Thymus (tissue), 11 donors: Measurements from ENCODE around the gene KAT8. TPM values are rescaled to one million over a fixed set of nuclear protein-coding genes. Genes with fewer than 3 reads are reported as not detected.

ENCODE experiments used
- DNase-seq, 9 donors: peaks; one replicate each; pipeline ENCODE4 v3.0.0-alpha.2; 2013; ENCODE audit warnings: low spot score in 9 of 9, low read depth in 6 of 9, missing footprints in 1 of 9
- H3K27ac ChIP-seq, 2 donors: one replicate each; pipeline ENCODE4 v1.5.1; 2013; ENCODE audit warnings: control low read depth in 1 of 2, low read depth in 1 of 2, low read length in 1 of 2, mild to moderate bottlenecking in 1 of 2, moderate library complexity in 1 of 2
- H3K27me3 ChIP-seq, 2 donors: one replicate each; pipeline ENCODE4 v1.5.1; 2013; ENCODE audit warnings: low read length in 1 of 2; ENCODE audit not compliant: control insufficient read depth in 2 of 2, insufficient read depth in 1 of 2
- H3K36me3 ChIP-seq, 2 donors: one replicate each; pipeline ENCODE4 v1.5.1; 2013; ENCODE audit warnings: low read length in 1 of 2, mild to moderate bottlenecking in 1 of 2, moderate library complexity in 1 of 2; ENCODE audit not compliant: control insufficient read depth in 2 of 2, insufficient read depth in 2 of 2
- H3K4me1 ChIP-seq, 2 donors: one replicate each; pipeline ENCODE4 v1.5.1; 2013; ENCODE audit warnings: low read length in 2 of 2; ENCODE audit not compliant: control insufficient read depth in 2 of 2, insufficient read depth in 2 of 2
- H3K4me3 ChIP-seq, 2 donors: one replicate each; pipeline ENCODE4 v1.5.1; 2013; ENCODE audit warnings: low read length in 2 of 2, control low read depth in 1 of 2, mild to moderate bottlenecking in 1 of 2
- H3K9me3 ChIP-seq, 2 donors: one replicate each; pipeline ENCODE4 v1.5.1; 2013; ENCODE audit warnings: low read length in 1 of 2, mild to moderate bottlenecking in 1 of 2; ENCODE audit not compliant: control insufficient read depth in 2 of 2, insufficient read depth in 1 of 2
- WGBS: extraction: QIAGEN DNeasy Blood & Tissue Kit; methylation state at CpG from one replicate; pipeline ENCODE4 v1.1.7; 2013; 5-methylcytosine and 5-hydroxymethylcytosine counted together
- polyA plus RNA-seq: library from polyadenylated mRNA; stranded (reverse); fragments of 200-250 nt; gene quantifications from one replicate; pipeline ENCODE4 v1.2.3, GENCODE V29; 2013
- total RNA-seq: library from RNA; stranded (reverse); fragments of 120-200 nt; gene quantifications from one replicate; pipeline ENCODE4 v1.2.4, GENCODE V29; 2013
- donor health status: healthy.

KAT8 gene
- total and polyA plus RNA-seq, 2 donors, result 62.3 to 72.9 TPM

DNA sequence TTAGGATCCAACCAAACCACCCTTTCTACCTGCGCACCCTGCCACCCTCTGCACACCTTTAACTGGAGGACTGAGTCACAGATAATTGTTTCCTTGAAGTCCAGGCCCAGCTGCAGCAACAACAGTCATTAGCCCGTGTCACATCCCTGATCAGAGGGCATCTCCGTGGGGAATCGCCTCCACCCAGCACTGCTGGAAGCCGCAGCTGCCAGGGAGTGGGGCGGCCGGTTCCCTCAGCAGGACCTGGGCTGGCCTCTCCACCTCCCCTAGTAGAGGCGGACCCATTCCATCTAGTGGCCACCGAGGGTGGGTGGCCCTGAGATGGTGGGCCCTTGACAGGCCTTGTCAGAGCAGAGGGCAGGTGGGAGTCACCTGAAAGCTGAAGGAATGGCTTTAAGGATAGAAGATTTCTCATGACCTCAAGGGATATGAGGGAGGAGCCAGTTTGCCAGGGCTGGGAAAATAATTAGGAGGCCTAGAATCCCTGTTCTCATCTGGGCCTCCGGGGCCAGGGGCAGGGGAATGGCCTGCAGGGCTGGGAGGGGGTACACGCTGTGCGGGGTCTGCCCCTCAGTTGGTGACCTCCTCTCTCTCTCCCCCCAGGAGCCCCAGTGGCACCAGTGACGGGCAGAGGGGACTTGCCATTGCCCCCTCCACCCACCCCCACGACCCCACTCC, 35.0 kb upstream of the KAT8 start:
- no peaks in the 10 kb centered on the region for H3K27me3 ChIP-seq
- no peaks in the 10 kb centered on the region for H3K9me3 ChIP-seq
- H3K4me3 ChIP-seq, result no peak overlapping the region
- no peaks in the 10 kb centered on the region for H3K4me1 ChIP-seq
- peaks cover 72 to 84% of the 10 kb centered on the region in 2 donors for H3K36me3 ChIP-seq
- no peak for DNase-seq
- H3K27ac ChIP-seq, result no peak overlapping the region
- 95% methylated on average over 14 of the region's 14 CpGs for WGBS

- no peak overlapping the region for H3K4me3 ChIP-seq
- H3K27me3 ChIP-seq, result no peaks in the 10 kb centered on the region
- no peaks in the 10 kb centered on the region for H3K9me3 ChIP-seq
- no peak for DNase-seq
- 94% methylated on average over 9 of the region's 9 CpGs for WGBS
- H3K4me1 ChIP-seq, result no peaks in the 10 kb centered on the region
- H3K27ac ChIP-seq, result no peak overlapping the region
- peaks cover 66 to 81% of the 10 kb centered on the region in 2 donors for H3K36me3 ChIP-seq
Observed at GRCh38 chr16:31083081-31083480, 34.4 kb upstream of the KAT8 start.

DNA sequence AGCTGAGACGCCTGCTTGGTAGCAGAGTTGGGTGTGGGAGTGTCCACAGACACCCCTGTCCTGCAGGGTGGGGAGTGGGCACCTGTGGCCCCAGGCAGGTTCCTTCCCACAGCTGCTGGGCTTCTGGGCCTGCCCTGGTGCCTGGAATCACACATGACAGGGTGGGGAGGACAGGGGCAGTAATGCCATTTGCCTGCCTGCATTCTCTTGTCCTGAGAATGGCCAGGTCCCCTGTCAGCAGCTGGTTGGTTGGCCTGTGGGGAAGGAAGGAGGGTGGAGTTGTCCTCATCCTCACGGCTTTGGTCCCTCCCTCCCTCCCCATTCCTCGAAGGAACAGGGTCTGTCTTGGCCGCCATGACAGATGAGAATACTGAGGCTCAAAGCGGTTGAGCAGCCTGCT, 33.9 kb upstream of the KAT8 start:
- DNase-seq, result no peak
- no peaks in the 10 kb centered on the region for H3K4me1 ChIP-seq
- H3K27ac ChIP-seq, result no peak overlapping the region
- no peaks in the 10 kb centered on the region for H3K9me3 ChIP-seq
- H3K4me3 ChIP-seq, result no peak overlapping the region
- 78% methylated on average over 5 of the region's 5 CpGs for WGBS
- H3K27me3 ChIP-seq, result no peaks in the 10 kb centered on the region
- peaks cover 61 to 77% of the 10 kb centered on the region in 2 donors for H3K36me3 ChIP-seq

- no peak overlapping the region for H3K4me3 ChIP-seq
- WGBS, result 94% methylated on average over 13 of the region's 13 CpGs
- H3K9me3 ChIP-seq, result no peaks in the 10 kb centered on the region
- H3K36me3 ChIP-seq, result peaks cover 57 to 77% of the 10 kb centered on the region in 2 donors
- no peak for DNase-seq
- no peaks in the 10 kb centered on the region for H3K4me1 ChIP-seq
- no peak overlapping the region for H3K27ac ChIP-seq
- no peaks in the 10 kb centered on the region for H3K27me3 ChIP-seq
Observed at GRCh38 chr16:31083981-31084380, 33.5 kb upstream of the KAT8 start.

- no peaks in the 10 kb centered on the region for H3K27me3 ChIP-seq
- H3K27ac ChIP-seq, result no peak overlapping the region
- no peaks in the 10 kb centered on the region for H3K4me1 ChIP-seq
- no peak for DNase-seq
- no peaks in the 10 kb centered on the region for H3K9me3 ChIP-seq
- no peak overlapping the region for H3K4me3 ChIP-seq
- WGBS, result 97% methylated on average over 16 of the region's 16 CpGs
- peaks cover 50 to 75% of the 10 kb centered on the region in 2 donors for H3K36me3 ChIP-seq
Observed at GRCh38 chr16:31084584-31085302, 32.7 kb upstream of the KAT8 start.

GRCh38 chr16:31085411-31085810, 32.1 kb upstream of the KAT8 start:
- H3K4me3 ChIP-seq, result no peak overlapping the region
- DNase-seq, result no peak
- no peak overlapping the region for H3K27ac ChIP-seq
- no peaks in the 10 kb centered on the region for H3K9me3 ChIP-seq
- H3K27me3 ChIP-seq, result no peaks in the 10 kb centered on the region
- no peaks in the 10 kb centered on the region for H3K4me1 ChIP-seq
- 95% methylated on average over 8 of the region's 8 CpGs for WGBS
- peaks cover 50 to 69% of the 10 kb centered on the region in 2 donors for H3K36me3 ChIP-seq

DNA sequence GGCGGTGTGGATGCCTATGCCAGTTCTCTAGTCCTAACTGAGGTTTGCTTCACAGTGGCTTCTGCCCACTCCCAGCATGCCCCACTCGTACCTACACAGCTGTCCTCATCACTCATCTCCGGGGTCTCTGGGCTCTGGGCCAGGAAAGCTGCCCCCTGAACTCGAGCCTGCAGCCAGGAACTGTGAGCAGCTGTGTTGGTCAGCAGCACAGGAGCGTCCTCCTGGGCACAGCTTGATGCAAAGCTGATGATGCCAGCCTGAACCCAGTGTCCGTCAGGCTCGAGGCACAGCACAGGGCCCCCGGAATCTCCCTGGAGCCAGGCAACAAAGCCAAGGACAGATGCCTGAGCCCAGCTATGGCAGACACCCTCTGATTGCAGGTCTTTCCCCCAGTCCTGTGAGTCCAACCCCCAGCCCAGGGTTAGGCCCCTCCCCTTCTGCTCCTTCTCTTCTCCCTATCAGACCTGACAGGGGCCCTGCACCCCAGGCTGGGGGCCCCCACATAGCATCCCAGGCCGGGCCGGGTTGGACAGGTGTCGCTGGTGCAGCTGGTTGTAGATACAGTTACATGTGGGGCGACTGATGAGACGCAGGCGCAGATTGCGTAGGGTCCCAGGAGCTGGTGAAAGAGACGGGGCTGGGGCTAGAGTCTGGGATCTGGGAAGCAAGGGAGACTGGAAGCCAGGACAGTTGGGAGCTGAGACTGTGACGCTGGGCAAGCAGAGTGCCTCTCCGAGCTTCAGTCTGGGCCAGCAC, 31.4 kb upstream of the KAT8 start:
- WGBS, result 97% methylated on average over 18 of the region's 18 CpGs
- Histone ChIP-seq H3K27ac (no peak overlapping the region), H3K27me3 (no peaks in the 10 kb centered on the region), H3K36me3 (peaks cover 49 to 69% of the 10 kb centered on the region in 2 donors), H3K4me3 (no peak overlapping the region), H3K4me1 (no peaks in the 10 kb centered on the region), H3K9me3 (no peaks in the 10 kb centered on the region)
- no peak for DNase-seq

DNA sequence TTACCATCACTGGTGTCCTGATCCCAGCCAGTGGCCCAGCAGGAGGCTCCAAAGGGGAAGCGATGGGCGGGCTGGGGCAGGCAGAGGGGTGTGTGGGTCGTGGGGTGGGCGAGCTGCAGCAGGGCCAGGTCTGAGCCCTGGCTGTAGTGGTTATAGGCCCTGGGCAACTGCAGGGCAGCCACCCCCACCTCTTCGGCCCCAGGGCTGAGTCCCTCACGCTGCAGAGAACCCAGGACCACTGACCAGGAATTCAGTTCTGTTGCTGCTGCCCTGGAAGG, 30.9 kb upstream of the KAT8 start:
- no peak for DNase-seq
- Histone ChIP-seq H3K4me3 (no peak overlapping the region), H3K4me1 (no peaks in the 10 kb centered on the region), H3K27me3 (no peaks in the 10 kb centered on the region), H3K9me3 (no peaks in the 10 kb centered on the region), H3K27ac (no peak overlapping the region), H3K36me3 (peaks cover 49 to 66% of the 10 kb centered on the region in 2 donors)
- 94% methylated on average over 6 of the region's 6 CpGs for WGBS

GRCh38 chr16:31087481-31087880, 30.0 kb upstream of the KAT8 start:
- H3K27me3 ChIP-seq, result no peaks in the 10 kb centered on the region
- H3K9me3 ChIP-seq, result no peaks in the 10 kb centered on the region
- no peak overlapping the region for H3K27ac ChIP-seq
- DNase-seq, result no peak
- no peaks in the 10 kb centered on the region for H3K4me1 ChIP-seq
- no peak overlapping the region for H3K4me3 ChIP-seq
- 97% methylated on average over 8 of the region's 8 CpGs for WGBS
- peaks cover 43 to 61% of the 10 kb centered on the region in 2 donors for H3K36me3 ChIP-seq
